Hepatocyte (in vitro differentiated cells): Measurements from ENCODE around the gene CCDC68.

Experiments
- EZH2 ChIP-seq: fragments of 200-600 bp; sonication (generic); IDR thresholded peaks from 2 replicates; pipeline ENCODE4 v1.6.1; 2016; ENCODE audit warnings: antibody characterized with exemption, mild to moderate bottlenecking, borderline replicate concordance
- TF ChIP-seq, protein P1 (sequence below): fragments of 200-600 bp; sonication (generic); IDR thresholded peaks from 2 replicates; pipeline ENCODE4 v1.5.1; 2016; ENCODE audit warnings: antibody characterized with exemption, mild to moderate bottlenecking; ENCODE audit not compliant: poor library complexity

DNA sequence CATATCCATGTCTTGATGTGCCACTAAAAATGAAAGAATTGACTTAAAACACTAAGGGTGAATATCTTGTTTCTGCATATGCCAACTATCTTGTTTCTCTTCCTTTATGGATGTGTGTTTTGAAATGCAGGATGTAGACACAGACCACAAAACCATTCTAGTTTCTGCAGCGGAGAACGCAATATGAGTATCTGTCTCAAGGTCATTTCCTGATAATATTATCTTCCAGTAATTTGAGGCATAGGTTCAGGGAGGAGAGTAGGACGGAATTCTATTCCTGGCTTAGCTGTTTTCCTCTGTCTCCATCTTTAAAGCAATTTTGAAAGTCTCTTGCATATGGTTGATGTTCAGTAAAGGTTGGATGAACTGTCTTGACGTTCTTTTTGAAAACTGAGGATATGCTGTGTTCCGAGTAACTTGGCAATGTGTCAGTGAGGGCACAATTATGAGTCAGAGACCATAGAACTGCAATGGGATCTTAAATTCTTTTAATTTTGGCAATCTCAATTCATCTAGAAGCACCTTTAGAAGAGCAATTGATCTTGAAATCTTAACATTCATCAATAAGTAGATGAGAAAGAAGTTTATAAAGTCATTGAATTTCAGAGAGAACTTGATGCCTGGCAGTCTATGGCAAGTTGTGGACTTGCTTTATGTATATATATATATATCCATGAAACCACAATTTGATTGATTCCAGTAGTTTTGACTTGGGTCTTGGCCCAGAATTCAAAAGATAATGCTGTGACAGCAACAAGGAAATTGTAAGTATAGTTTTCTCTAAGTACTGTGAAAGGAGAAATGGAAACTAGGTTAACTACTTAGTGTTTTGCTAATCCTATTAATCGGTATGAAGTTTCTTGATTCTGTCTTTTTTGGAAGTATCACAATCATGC is 106.2 kb downstream of the CCDC68 start:
- TF ChIP-seq, protein P1, sequence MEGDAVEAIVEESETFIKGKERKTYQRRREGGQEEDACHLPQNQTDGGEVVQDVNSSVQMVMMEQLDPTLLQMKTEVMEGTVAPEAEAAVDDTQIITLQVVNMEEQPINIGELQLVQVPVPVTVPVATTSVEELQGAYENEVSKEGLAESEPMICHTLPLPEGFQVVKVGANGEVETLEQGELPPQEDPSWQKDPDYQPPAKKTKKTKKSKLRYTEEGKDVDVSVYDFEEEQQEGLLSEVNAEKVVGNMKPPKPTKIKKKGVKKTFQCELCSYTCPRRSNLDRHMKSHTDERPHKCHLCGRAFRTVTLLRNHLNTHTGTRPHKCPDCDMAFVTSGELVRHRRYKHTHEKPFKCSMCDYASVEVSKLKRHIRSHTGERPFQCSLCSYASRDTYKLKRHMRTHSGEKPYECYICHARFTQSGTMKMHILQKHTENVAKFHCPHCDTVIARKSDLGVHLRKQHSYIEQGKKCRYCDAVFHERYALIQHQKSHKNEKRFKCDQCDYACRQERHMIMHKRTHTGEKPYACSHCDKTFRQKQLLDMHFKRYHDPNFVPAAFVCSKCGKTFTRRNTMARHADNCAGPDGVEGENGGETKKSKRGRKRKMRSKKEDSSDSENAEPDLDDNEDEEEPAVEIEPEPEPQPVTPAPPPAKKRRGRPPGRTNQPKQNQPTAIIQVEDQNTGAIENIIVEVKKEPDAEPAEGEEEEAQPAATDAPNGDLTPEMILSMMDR, result no peak
- TF ChIP-seq EZH2, result no peak
